Measurements from ENCODE around the gene DUSP28.
"Not testable (repeated sequence)": the region's sequence is repeated elsewhere in the genome, so short reads cannot be mapped to it uniquely, and the experiment has no call there.

The DUSP28 gene

DNA sequence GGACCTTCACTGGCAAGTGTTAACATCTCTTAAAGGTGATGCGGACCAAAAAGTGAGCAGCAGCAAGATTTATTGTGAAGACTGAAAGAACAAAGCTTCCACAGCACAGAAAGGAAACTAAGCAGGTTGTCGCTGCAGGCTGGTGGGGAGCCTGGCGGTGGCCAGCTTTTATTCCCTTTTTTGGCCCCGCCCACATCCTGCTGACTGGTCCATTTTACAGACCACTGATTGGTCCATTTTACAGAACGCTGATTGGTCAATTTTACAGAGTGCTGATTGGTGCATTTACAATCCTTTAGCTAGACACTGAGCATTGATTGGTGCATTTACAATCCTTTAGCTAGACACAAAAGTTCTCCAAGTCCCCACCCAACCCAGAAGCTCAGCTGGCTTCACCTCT is 38.3 kb upstream of the DUSP28 start:
- not testable (repeated sequence) for H3K23ac ChIP-seq (ENCODE audit: low read length in 2 of 2); H2AFZ ChIP-seq (ENCODE audit: low read depth, low read length); DNase-seq; H2BK5ac ChIP-seq (ENCODE audit: low read depth, low read length, poor library complexity, severe bottlenecking); H2BK120ac ChIP-seq (ENCODE audit: low read depth, low read length); H3K4me3 ChIP-seq (ENCODE audit: insufficient read depth in 1 of 2, low read depth in 1 of 2, low read length in 2 of 2); H3K27ac ChIP-seq (ENCODE audit: low read length, poor library complexity, severe bottlenecking); H3K18ac ChIP-seq (ENCODE audit: low read depth in 1 of 2, low read length in 2 of 2); H3K9ac ChIP-seq (ENCODE audit: low read length); H4K8ac ChIP-seq (ENCODE audit: low read length); H3K4me2 ChIP-seq (ENCODE audit: low read length, poor library complexity, severe bottlenecking); H2AK5ac ChIP-seq (ENCODE audit: low read length, severe bottlenecking); H4K91ac ChIP-seq (ENCODE audit: low read length); H3K27me3 ChIP-seq (ENCODE audit: control insufficient read depth in 1 of 2, insufficient read depth in 1 of 2, low read length in 2 of 2); H3K4ac ChIP-seq (ENCODE audit: low read depth in 1 of 2, low read length in 2 of 2); H3K14ac ChIP-seq (ENCODE audit: low read length in 2 of 2); H2BK12ac ChIP-seq (ENCODE audit: low read length in 2 of 2); H2BK15ac ChIP-seq (ENCODE audit: low read depth, poor library complexity, severe bottlenecking); H3K79me1 ChIP-seq (replicated peaks; ENCODE audit: low read length, poor library complexity, severe bottlenecking); H3K4me1 ChIP-seq (ENCODE audit: control insufficient read depth, insufficient read depth, low read depth, low read length)
- Histone ChIP-seq H3K36me3 (ENCODE audit: control insufficient read depth in 1 of 2, insufficient read depth in 2 of 2, low read depth in 1 of 2, low read length in 2 of 2) (peaks cover 33 to 39% of the 10 kb centered on the region in 2 experiments), H3K9me3 (ENCODE audit: control insufficient read depth, low read length) (peaks cover 12% of the 10 kb centered on the region)
- 95% methylated on average over 5 of the region's 5 CpGs for WGBS

DNA sequence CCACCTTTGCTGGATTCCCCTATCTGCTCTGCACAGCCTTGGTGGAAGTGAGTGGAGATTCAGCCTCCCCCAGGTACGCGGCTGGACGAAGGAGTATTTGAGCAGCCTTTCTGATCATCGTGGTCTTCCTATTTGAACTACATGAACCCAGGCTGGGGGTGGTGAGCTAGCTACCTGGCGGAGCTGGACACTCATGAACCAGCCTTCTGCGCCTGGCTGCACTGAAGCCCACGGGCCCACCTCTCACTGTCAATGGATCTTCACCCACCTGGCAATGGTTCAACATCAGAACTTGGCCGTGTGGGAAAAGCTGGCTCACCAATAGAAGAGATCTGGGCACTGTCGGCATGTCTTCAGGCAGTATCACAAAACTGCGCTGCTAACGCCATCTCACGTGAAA is 37.8 kb upstream of the DUSP28 start:
- Histone ChIP-seq H2BK120ac (ENCODE audit: low read depth, low read length) (no peak overlapping the region), H2BK5ac (ENCODE audit: low read depth, low read length, poor library complexity, severe bottlenecking) (no peak overlapping the region), H3K9me3 (ENCODE audit: control insufficient read depth, low read length) (peaks cover 12% of the 10 kb centered on the region), H3K23ac (ENCODE audit: low read length in 2 of 2) (no peak overlapping the region), H2BK12ac (ENCODE audit: low read length in 2 of 2) (no peak overlapping the region), H2BK15ac (ENCODE audit: low read depth, poor library complexity, severe bottlenecking) (no peak overlapping the region), H2AFZ (ENCODE audit: low read depth, low read length) (no peak overlapping the region), H4K8ac (ENCODE audit: low read length) (no peak overlapping the region), H3K4me2 (ENCODE audit: low read length, poor library complexity, severe bottlenecking) (no peak overlapping the region), H2AK5ac (ENCODE audit: low read length, severe bottlenecking) (no peak overlapping the region), H3K9ac (ENCODE audit: low read length) (no peak overlapping the region), H4K91ac (ENCODE audit: low read length) (no peak overlapping the region), H3K4ac (ENCODE audit: low read depth in 1 of 2, low read length in 2 of 2) (no peak overlapping the region), H3K27me3 (ENCODE audit: control insufficient read depth in 1 of 2, insufficient read depth in 1 of 2, low read length in 2 of 2) (peaks cover 4 to 7% of the 10 kb centered on the region in 2 experiments), H3K14ac (ENCODE audit: low read length in 2 of 2) (no peak overlapping the region), H3K4me1 (ENCODE audit: control insufficient read depth, insufficient read depth, low read depth, low read length) (peaks cover 3% of the 10 kb centered on the region), H3K18ac (ENCODE audit: low read depth in 1 of 2, low read length in 2 of 2) (no peak overlapping the region), H3K79me1 (replicated peaks; ENCODE audit: low read length, poor library complexity, severe bottlenecking) (no peaks in the 10 kb centered on the region), H3K27ac (ENCODE audit: low read length, poor library complexity, severe bottlenecking) (no peak overlapping the region), H3K36me3 (ENCODE audit: control insufficient read depth in 1 of 2, insufficient read depth in 2 of 2, low read depth in 1 of 2, low read length in 2 of 2) (peaks cover 33 to 43% of the 10 kb centered on the region in 2 experiments), H3K4me3 (ENCODE audit: insufficient read depth in 1 of 2, low read depth in 1 of 2, low read length in 2 of 2) (no peak overlapping the region)
- 98% methylated on average over 12 of the region's 12 CpGs for WGBS
- no peak for DNase-seq

- Histone ChIP-seq H4K91ac (ENCODE audit: low read length) (no peak overlapping the region), H3K4me3 (ENCODE audit: insufficient read depth in 1 of 2, low read depth in 1 of 2, low read length in 2 of 2) (no peak overlapping the region), H2BK12ac (ENCODE audit: low read length in 2 of 2) (no peak overlapping the region), H2BK120ac (ENCODE audit: low read depth, low read length) (no peak overlapping the region), H3K14ac (ENCODE audit: low read length in 2 of 2) (no peak overlapping the region), H2BK15ac (ENCODE audit: low read depth, poor library complexity, severe bottlenecking) (no peak overlapping the region), H3K27ac (ENCODE audit: low read length, poor library complexity, severe bottlenecking) (no peak overlapping the region), H3K9me3 (ENCODE audit: control insufficient read depth, low read length) (peaks cover 12% of the 10 kb centered on the region), H3K79me1 (replicated peaks; ENCODE audit: low read length, poor library complexity, severe bottlenecking) (no peaks in the 10 kb centered on the region), H3K4me2 (ENCODE audit: low read length, poor library complexity, severe bottlenecking) (no peak overlapping the region), H2AK5ac (ENCODE audit: low read length, severe bottlenecking) (no peak overlapping the region), H3K18ac (ENCODE audit: low read depth in 1 of 2, low read length in 2 of 2) (no peak overlapping the region), H4K8ac (ENCODE audit: low read length) (no peak overlapping the region), H2BK5ac (ENCODE audit: low read depth, low read length, poor library complexity, severe bottlenecking) (no peak overlapping the region), H3K4ac (ENCODE audit: low read depth in 1 of 2, low read length in 2 of 2) (no peak overlapping the region), H3K4me1 (ENCODE audit: control insufficient read depth, insufficient read depth, low read depth, low read length) (peaks cover 3% of the 10 kb centered on the region), H3K36me3 (ENCODE audit: control insufficient read depth in 1 of 2, insufficient read depth in 2 of 2, low read depth in 1 of 2, low read length in 2 of 2) (peaks cover 38 to 49% of the 10 kb centered on the region in 2 experiments), H3K23ac (ENCODE audit: low read length in 2 of 2) (no peak overlapping the region), H2AFZ (ENCODE audit: low read depth, low read length) (no peak overlapping the region), H3K9ac (ENCODE audit: low read length) (no peak overlapping the region), H3K27me3 (ENCODE audit: control insufficient read depth in 1 of 2, insufficient read depth in 1 of 2, low read length in 2 of 2) (peaks cover 4 to 7% of the 10 kb centered on the region in 2 experiments)
- no peak for DNase-seq
- WGBS: 96% methylated on average over 32 of the region's 32 CpGs
These were observed 36.5 kb upstream of the DUSP28 start for GRCh38 chr2:240523451-240524281.

GRCh38 chr2:240524963-240525718 is 35.0 kb upstream of the DUSP28 start:
- H3K4ac ChIP-seq (ENCODE audit: low read depth in 1 of 2, low read length in 2 of 2): no peak overlapping the region
- H3K79me1 ChIP-seq (replicated peaks; ENCODE audit: low read length, poor library complexity, severe bottlenecking): peaks cover 1% of the 10 kb centered on the region
- DNase-seq: no peak
- H4K8ac ChIP-seq (ENCODE audit: low read length): no peak overlapping the region
- no peak overlapping the region for H3K18ac ChIP-seq (ENCODE audit: low read depth in 1 of 2, low read length in 2 of 2)
- H3K14ac ChIP-seq (ENCODE audit: low read length in 2 of 2): no peak overlapping the region
- H2BK12ac ChIP-seq (ENCODE audit: low read length in 2 of 2): no peak overlapping the region
- H3K36me3 ChIP-seq (ENCODE audit: control insufficient read depth in 1 of 2, insufficient read depth in 2 of 2, low read depth in 1 of 2, low read length in 2 of 2): peaks cover 48 to 60% of the 10 kb centered on the region in 2 experiments
- H2BK15ac ChIP-seq (ENCODE audit: low read depth, poor library complexity, severe bottlenecking): no peak overlapping the region
- no peak overlapping the region for H3K27ac ChIP-seq (ENCODE audit: low read length, poor library complexity, severe bottlenecking)
- WGBS: 79% methylated on average over 7 of the region's 8 CpGs
- H4K91ac ChIP-seq (ENCODE audit: low read length): no peak overlapping the region
- H2AFZ ChIP-seq (ENCODE audit: low read depth, low read length): no peak overlapping the region
- no peak overlapping the region for H3K23ac ChIP-seq (ENCODE audit: low read length in 2 of 2)
- H2AK5ac ChIP-seq (ENCODE audit: low read length, severe bottlenecking): no peak overlapping the region
- H3K4me3 ChIP-seq (ENCODE audit: insufficient read depth in 1 of 2, low read depth in 1 of 2, low read length in 2 of 2): no peak overlapping the region
- H2BK120ac ChIP-seq (ENCODE audit: low read depth, low read length): no peak overlapping the region
- H3K9ac ChIP-seq (ENCODE audit: low read length): no peak overlapping the region
- peaks cover 4 to 7% of the 10 kb centered on the region in 2 experiments for H3K27me3 ChIP-seq (ENCODE audit: control insufficient read depth in 1 of 2, insufficient read depth in 1 of 2, low read length in 2 of 2)
- peaks cover 12% of the 10 kb centered on the region for H3K9me3 ChIP-seq (ENCODE audit: control insufficient read depth, low read length)
- peaks cover 2% of the 10 kb centered on the region for H3K4me1 ChIP-seq (ENCODE audit: control insufficient read depth, insufficient read depth, low read depth, low read length)
- H3K4me2 ChIP-seq (ENCODE audit: low read length, poor library complexity, severe bottlenecking): no peak overlapping the region
- no peak overlapping the region for H2BK5ac ChIP-seq (ENCODE audit: low read depth, low read length, poor library complexity, severe bottlenecking)
